AG09319 (cell line): ENCODE results near the gene DIABLO.

ENCODE experiments used
- DNase-seq: peaks from one replicate; pipeline ENCODE4 v3.0.0-alpha.2; 2010; ENCODE audit warnings: low read depth; ENCODE audit errors: extremely low read depth
- CTCF ChIP-seq: IDR thresholded peaks from 2 replicates; pipeline ENCODE4 v1.5.1; 2011; ENCODE audit warnings: low read depth, mild to moderate bottlenecking, inconsistent platforms, low read length, moderate library complexity

DIABLO gene

GRCh38 chr12:122158700-122159285 lies 67.1 kb downstream of the DIABLO start:
- no peak for DNase-seq
- TF ChIP-seq CTCF = no peak
